DOHH2 (cell line): Measurements from ENCODE around the gene PSTK.

Source experiments
- H3F3A ChIP-seq: fragments of 200-600 bp; sonication (generic), shearing (Covaris generic); 2 replicates; pipeline ENCODE4 v1.6.0; 2016; ENCODE audit warnings: antibody characterized with exemption, mild to moderate bottlenecking; ENCODE audit not compliant: control insufficient read depth, insufficient read depth
- H3K27ac ChIP-seq: fragments of 200-600 bp; sonication (generic); 2 replicates; pipeline ENCODE4 v1.5.1; 2014; ENCODE audit warnings: low read depth, mild to moderate bottlenecking, low read length, moderate library complexity
- H3K27me3 ChIP-seq: fragments of 200-600 bp; sonication (generic); 2 replicates; pipeline ENCODE4 v1.6.1; 2014; ENCODE audit warnings: mild to moderate bottlenecking, low read length, mixed read lengths; ENCODE audit not compliant: control insufficient read depth
- H3K36me3 ChIP-seq: fragments of 200-600 bp; sonication (generic); 2 replicates; pipeline ENCODE4 v1.6.1; 2014; ENCODE audit warnings: mild to moderate bottlenecking, low read length, moderate library complexity, mixed read lengths; ENCODE audit not compliant: control insufficient read depth
- H3K4me1 ChIP-seq: fragments of 200-600 bp; sonication (generic); 2 replicates; pipeline ENCODE4 v1.6.1; 2014; ENCODE audit warnings: mild to moderate bottlenecking, low read length, mixed read lengths; ENCODE audit not compliant: control insufficient read depth
- H3K4me2 ChIP-seq: fragments of 200-600 bp; sonication (generic); 2 replicates; pipeline ENCODE4 v1.6.0; 2014; ENCODE audit warnings: mild to moderate bottlenecking, low read length, moderate library complexity
- H3K4me3 ChIP-seq: fragments of 200-600 bp; sonication (generic); 2 replicates; pipeline ENCODE4 v1.5.1; 2014; ENCODE audit warnings: mild to moderate bottlenecking, low read length, mixed read lengths
- H3K79me2 ChIP-seq: fragments of 200-600 bp; sonication (generic); 2 replicates; pipeline ENCODE4 v1.6.1; 2014; ENCODE audit warnings: mild to moderate bottlenecking, low read length, mixed read lengths; ENCODE audit not compliant: control insufficient read depth
- H3K9me2 ChIP-seq: fragments of 200-600 bp; sonication (generic); replicated peaks from 2 replicates; pipeline ENCODE4 v1.6.1; 2014; ENCODE audit warnings: mild to moderate bottlenecking, low read length, mixed read lengths; ENCODE audit not compliant: control insufficient read depth
- H3K9me3 ChIP-seq: fragments of 200-600 bp; sonication (generic); 2 replicates; pipeline ENCODE4 v1.6.1; 2014; ENCODE audit warnings: antibody characterized with exemption, low read length, mixed read lengths; ENCODE audit not compliant: control insufficient read depth, insufficient read depth
- H4K20me1 ChIP-seq: fragments of 200-600 bp; sonication (generic); 2 replicates; pipeline ENCODE4 v1.6.0; 2014; ENCODE audit warnings: low read depth, mild to moderate bottlenecking, antibody characterized with exemption, low read length, moderate library complexity; ENCODE audit not compliant: control insufficient read depth, insufficient read depth
- EZH2phosphoT487 ChIP-seq: fragments of 200-600 bp; sonication (generic); IDR thresholded peaks from 2 replicates; pipeline ENCODE4 v1.6.1; 2017; ENCODE audit warnings: borderline replicate concordance, mild to moderate bottlenecking, antibody characterized with exemption, low read length, moderate library complexity, mixed read lengths
- TF ChIP-seq, protein P1 (sequence below): fragments of 200-600 bp; sonication (generic); IDR thresholded peaks from one replicate; pipeline ENCODE4 v1.5.1; 2014; ENCODE audit warnings: antibody characterized with exemption, mild to moderate bottlenecking, low read depth, low read length; ENCODE audit not compliant: poor library complexity, severe bottlenecking

Gene PSTK

DNA sequence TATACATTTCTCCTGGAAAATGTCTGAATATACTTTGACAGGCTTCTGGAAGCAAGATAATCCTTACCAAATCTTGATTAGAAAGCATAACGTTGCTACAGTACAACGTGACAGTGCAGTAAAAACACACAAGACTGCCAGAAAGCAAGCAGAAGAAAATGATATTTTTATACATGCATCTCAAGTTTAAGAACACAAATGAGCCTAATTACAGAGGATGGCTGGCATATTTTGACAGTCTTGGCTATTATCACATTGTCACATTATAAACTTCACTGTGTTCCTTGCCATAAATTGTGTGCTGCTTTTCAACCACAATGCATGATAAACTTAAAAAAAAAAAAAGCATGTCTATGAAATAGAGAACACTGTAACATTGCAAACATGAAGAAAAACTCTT, 24.1 kb downstream of the PSTK start:
- TF ChIP-seq, protein P1, sequence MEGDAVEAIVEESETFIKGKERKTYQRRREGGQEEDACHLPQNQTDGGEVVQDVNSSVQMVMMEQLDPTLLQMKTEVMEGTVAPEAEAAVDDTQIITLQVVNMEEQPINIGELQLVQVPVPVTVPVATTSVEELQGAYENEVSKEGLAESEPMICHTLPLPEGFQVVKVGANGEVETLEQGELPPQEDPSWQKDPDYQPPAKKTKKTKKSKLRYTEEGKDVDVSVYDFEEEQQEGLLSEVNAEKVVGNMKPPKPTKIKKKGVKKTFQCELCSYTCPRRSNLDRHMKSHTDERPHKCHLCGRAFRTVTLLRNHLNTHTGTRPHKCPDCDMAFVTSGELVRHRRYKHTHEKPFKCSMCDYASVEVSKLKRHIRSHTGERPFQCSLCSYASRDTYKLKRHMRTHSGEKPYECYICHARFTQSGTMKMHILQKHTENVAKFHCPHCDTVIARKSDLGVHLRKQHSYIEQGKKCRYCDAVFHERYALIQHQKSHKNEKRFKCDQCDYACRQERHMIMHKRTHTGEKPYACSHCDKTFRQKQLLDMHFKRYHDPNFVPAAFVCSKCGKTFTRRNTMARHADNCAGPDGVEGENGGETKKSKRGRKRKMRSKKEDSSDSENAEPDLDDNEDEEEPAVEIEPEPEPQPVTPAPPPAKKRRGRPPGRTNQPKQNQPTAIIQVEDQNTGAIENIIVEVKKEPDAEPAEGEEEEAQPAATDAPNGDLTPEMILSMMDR: no peak
- TF ChIP-seq EZH2phosphoT487: no peak
- H3K27me3 ChIP-seq: no peaks in the 10 kb centered on the region
- no peaks in the 10 kb centered on the region for H3K9me2 ChIP-seq
- H3K9me3 ChIP-seq: no peaks in the 10 kb centered on the region
- H4K20me1 ChIP-seq: peaks cover 17% of the 10 kb centered on the region
- H3K79me2 ChIP-seq: peaks cover 97% of the 10 kb centered on the region
- no peaks in the 10 kb centered on the region for H3F3A ChIP-seq
- H3K4me2 ChIP-seq: no peak overlapping the region
- no peak overlapping the region for H3K4me3 ChIP-seq
- H3K36me3 ChIP-seq: peaks cover 47% of the 10 kb centered on the region
- H3K27ac ChIP-seq: no peak overlapping the region
- H3K4me1 ChIP-seq: peaks cover 34% of the 10 kb centered on the region

DNA sequence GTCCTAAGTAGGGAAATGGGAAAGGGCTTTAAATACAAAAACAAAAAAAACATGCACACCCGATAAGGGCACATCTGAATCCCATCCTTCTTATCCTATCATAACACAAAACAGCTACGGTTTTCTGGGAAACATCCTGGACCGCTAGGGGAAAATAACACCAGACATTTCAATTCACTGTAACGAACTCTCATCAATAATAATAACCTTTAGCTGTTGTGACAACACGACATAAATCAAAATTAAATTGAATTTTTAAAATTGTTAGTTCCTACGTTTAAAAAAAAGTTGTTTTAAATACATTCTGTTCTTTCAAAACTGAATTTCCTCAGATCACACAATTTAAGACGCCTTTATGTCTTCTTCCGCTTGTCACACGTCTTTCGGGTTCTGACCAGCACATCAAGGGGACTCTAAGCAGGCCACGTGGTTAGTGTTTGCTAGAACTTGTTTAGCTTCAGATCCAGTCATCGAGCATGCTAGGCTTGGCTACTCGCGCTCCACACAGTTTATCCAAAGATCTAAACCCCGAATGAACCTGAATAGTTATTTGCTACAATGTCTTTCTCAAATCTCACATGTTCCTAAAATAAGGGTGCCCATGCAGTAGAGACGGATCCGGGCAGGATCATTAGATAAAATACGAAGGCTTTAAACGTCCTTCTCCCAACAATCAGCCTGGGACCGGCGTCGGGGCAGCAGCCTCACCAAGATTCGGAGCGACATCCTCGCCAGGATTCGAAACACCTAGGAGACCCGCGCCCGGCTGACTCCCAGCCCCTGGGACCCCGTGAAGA, 27.6 kb downstream of the PSTK start:
- Histone ChIP-seq H3F3A (no peaks in the 10 kb centered on the region), H3K27ac (peak overlapping the region; percentile 51), H3K9me2 (no peaks in the 10 kb centered on the region), H3K27me3 (no peaks in the 10 kb centered on the region), H3K9me3 (no peaks in the 10 kb centered on the region), H3K4me2 (peak overlapping the region; percentile 91), H3K36me3 (peaks cover 33% of the 10 kb centered on the region), H3K4me1 (peaks cover 28% of the 10 kb centered on the region), H4K20me1 (peaks cover 14% of the 10 kb centered on the region), H3K4me3 (peak overlapping the region; percentile 99), H3K79me2 (peaks cover 66% of the 10 kb centered on the region)
- no peak for TF ChIP-seq EZH2phosphoT487
- TF ChIP-seq, protein P1: no peak

DNA sequence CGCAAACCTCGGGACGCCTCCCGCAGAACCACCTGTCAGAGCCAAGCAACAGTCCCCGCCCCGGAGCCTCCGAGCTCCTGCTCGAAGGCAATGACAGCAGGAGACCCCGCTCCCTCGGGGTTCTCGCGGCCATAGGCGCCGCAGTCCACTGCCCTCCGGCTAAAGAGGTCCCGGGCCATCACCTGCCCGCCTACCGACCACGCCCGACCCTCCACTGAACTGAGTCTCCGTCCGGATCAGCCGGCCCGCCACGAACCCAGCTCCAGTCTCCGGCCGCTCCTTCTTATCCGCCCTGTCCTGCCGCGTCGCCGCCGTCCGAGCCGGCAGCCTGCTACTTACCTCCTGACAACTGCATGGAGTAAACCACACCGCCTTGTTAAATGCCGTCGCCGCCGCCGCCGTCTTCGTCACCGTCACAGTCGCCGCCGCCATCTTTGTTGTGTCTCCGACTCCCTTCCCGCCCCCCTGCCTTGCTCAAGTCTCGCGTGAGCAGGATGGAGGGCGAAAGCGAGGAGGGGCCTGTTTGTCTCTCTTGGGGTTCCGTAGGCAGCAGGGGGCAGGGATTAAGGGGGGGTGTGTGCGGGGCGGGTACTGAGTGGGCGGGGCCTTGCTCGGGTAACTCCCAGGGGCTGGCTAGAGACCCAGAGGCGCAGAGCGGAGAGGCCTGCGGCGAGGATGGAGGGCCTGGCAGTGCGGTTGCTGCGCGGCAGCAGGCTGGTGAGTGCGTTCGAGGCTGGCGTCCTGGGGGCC, 28.3 kb downstream of the PSTK start, which contains the start of the genes ACADSB and IKZF5:
Gene ACADSB (plus strand): TSS at position 652 of the 750 bp plus-strand sequence. CDS start 24 bp downstream, at position 676.
Gene IKZF5 (minus strand): TSS at position 441 of the 750 bp plus-strand sequence. CDS start 10,170 bp downstream, outside the sequence.
- peak within 1 kb of the TSS; percentile 51 for H3K27ac ChIP-seq
- peak within 1 kb of the TSS; percentile 99 for H3K4me3 ChIP-seq
- peaks cover 28% of the 10 kb centered on the region for H3K4me1 ChIP-seq
- H3K4me2 ChIP-seq: peak within 1 kb of the TSS; percentile 91
- peaks cover 33% of the 10 kb centered on the region for H3K36me3 ChIP-seq
- H3F3A ChIP-seq: no peaks in the 10 kb centered on the region
- H3K9me2 ChIP-seq: no peaks in the 10 kb centered on the region
- peaks cover 59% of the 10 kb centered on the region for H3K79me2 ChIP-seq
- H4K20me1 ChIP-seq: peaks cover 14% of the 10 kb centered on the region
- no peaks in the 10 kb centered on the region for H3K27me3 ChIP-seq
- H3K9me3 ChIP-seq: no peaks in the 10 kb centered on the region
- TF ChIP-seq, protein P1: no peak
- TF ChIP-seq EZH2phosphoT487: no peak
